NCI-H748 treated with DMSO at 0.1 percent for 48 hours (cell line): ENCODE data around the gene KCNQ1.

Source experiments
- DNase-seq: peaks from one replicate; lab custom pipeline; 2025; lab: John Stamatoyannopoulos, UW

The KCNQ1 gene

GRCh38 chr11:2443881-2444820 is 657 bp upstream of the KCNQ1 start, which contains the start of gene TRPM5:
Gene TRPM5, minus strand, starts transcription at chr11:2444514. Its CDS starts 21,478 bp downstream, at chr11:2423036.
- no peak for DNase-seq

DNA sequence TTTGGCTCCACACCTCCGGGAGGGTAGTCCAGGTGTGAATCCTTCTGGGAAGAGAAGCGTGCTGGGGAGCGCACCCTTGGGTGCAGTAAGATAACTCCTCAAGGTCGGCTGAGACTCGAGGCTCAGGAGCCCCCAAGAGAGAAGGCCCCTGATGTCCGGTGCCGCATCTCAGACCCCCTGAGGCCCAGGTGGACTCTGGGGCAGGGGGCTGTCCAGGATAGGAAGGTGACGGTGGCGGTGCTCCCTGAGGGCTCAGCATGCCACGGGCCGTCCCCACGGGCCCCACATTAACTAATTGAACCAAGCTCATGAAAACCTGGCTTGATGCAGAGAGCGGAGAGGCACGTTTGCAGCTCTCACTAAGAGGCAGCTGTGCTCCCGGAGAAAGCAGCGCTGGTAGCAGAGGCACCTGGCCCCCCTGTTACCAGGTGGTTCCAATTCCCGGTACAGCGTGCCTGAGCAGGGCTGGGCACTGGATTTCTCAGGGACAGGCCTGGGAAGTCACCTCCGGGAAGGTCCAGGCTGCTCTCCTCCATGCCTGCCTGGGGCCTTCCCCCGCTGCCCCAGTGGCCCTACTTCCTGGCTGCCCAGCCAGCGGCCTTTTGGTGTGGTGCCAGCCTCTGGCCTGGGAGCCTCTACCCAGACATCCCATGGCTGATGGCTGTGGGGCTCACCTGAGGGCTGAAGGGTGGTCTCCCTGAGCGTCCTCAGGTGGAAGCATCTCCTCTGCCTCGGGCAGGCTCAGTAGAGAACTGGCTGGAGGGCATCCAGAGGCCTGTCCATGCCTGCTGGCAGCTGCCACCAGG is 1.1 kb downstream of the KCNQ1 start:
- no peak for DNase-seq

DNA sequence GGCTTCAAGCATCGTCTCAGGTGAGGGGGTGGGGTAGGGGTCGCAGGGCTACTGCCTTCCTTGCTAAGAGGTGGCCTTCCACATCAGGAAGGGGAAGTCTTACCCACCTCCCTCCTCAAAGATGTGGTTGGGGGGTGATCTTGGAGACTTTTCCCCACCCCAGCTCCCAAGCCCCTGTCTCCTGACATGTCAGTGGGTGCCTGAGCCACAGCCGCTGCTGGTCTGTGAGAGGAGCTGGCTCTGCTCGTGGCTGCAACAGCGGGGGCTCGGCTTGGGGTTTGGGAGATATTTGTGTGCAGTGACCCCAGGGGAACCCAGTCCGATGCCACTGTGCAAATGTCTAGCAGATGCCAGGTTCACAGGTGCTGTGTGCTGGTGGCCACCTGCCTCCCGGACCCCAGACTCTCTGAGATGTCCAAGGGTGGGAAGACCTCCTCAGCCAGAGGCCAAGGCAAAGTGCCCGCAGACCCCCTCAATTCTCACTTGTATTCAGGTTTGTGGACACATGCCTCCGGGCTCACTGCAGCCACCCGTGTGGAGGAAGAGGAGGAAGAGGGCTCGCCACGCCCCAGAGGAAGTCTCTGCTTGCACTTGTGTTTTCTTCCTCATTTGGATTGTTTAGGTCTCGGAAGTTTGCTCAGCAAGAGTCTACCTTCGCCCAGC is 1.9 kb downstream of the KCNQ1 start:
- no peak for DNase-seq

- DNase-seq = no peak
These were observed 2.6 kb downstream of the KCNQ1 start for GRCh38 chr11:2447253-2447950.

- DNase-seq = no peak
These were observed 3.3 kb downstream of the KCNQ1 start for GRCh38 chr11:2447951-2448650.

- no peak for DNase-seq
These were observed 4.1 kb downstream of the KCNQ1 start for GRCh38 chr11:2448661-2449547.

DNA sequence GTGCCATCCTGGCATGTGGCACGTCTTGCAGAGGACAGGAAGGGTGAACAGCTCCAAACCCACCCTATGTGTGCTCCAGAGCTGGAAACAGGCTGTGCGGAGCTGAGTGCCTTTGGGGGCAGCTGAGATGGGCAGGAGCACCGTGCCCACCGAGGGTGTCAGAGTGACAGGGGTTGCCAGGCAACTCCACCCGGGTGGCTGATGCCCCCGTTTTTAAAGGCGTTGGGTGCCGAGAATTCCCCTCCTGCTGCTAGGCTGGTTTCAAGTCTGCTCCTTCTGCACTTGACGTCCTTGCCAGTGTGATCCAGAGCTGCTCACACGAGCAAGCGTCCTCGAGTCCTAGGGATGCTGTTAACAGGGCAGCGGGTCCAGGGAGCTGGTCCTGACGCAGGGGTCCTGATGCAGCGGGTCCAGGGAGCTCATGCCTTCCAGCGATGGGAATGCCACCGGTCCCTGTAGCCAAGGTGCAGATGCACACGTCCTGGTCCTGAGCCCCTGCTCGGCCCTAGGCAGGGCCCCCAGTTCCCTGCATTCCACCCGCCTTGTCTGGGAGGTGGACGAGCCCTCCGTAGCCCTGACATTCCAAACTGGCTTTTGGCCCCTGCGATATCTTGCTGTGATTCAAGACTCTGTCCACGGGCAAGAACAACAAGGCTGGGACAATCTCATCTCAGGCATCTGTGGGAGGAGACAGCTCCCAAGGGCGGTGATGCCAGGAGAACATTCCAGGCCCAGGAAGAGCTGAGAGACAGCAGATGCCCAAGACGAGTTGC is 4.9 kb downstream of the KCNQ1 start:
- DNase-seq = no peak

DNA sequence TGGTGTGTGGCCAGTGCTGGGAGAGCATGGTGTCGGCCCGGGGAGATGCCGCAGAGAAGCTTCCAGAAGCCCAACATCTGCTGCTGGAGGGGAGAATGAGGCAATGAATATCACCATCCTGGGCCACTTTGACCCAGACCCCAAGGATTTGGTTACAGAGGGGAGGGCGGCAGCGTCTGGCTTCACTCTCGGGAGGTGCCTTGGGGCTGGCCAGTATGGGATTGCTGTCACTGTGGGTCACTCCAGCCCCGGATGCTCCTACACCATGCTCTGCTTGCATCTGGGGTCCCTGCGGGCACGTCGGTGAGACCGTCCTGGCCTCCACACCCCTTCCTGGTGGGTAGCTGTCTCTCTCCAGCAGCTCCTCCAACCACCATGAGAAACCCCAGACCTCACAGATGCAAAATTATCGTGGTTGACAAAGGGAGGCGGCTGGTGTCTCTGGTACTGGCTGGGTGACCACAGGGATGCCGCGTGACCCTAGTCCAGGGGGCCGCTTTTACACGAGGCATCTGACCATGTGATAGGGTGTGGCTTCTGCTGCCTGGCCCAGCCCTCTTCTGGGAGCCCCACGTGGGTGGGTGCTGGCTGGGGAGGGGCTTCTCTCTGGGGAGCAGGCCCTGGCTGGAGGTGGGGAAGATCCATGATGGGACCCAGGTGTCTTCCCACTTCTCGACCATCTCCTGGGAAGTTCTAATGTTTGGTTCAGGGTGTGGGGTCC is 5.7 kb downstream of the KCNQ1 start:
- DNase-seq = no peak

- DNase-seq = no peak
These were observed 6.5 kb downstream of the KCNQ1 start for GRCh38 chr11:2451336-2451735.

DNA sequence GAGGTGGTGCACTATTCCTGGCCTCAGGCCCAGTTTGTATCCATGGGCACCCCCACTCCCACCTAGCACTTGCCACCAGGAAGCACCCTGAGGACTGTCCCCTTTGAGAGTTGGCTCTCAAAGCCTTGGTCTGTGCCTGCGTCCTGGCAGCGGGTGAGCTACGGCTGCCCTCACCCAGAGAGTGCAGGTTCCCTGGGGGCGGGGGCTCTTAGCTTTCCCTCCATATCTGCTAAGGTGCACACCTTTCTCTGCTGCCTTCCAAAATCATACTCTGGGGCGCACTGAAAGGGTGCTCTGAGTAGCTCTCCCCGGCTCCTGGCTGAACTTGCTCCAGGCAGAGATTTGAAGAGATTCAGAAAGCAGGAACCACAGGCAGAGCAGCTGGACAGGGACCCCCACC is 7.1 kb downstream of the KCNQ1 start:
- no peak for DNase-seq

DNA sequence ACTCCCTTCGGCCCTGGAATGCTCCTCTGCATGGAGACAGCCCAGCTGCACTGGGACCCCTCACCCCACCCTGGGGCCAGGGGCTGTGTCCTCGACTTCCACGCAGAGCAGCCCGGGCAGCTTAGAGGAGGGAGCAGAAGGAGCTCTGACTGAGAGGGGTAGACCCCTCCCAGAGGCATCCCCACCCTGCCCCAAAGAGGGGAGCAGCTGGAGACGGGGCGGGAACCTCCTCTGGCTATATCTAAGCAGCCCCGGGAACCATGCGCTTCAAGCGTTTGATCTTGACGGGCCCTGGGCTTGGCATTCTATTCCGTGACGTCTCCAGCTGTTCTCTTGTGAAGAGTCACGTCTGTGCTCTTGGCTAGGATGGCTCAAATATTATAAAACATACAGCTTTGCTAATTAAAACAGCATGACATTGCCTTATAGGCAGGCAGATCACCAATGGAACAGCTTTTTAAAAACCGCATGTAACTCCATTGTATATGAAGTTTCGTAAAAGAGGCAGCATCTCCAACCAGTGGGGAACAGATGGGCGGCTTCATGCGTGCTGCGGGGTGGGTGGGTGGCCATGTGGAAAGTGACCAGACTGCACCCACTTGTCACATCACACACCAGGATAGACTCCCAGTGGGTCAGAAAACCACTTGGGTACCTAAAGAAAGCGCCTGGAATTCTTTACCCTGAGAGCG is 7.7 kb downstream of the KCNQ1 start:
- DNase-seq = no peak

DNA sequence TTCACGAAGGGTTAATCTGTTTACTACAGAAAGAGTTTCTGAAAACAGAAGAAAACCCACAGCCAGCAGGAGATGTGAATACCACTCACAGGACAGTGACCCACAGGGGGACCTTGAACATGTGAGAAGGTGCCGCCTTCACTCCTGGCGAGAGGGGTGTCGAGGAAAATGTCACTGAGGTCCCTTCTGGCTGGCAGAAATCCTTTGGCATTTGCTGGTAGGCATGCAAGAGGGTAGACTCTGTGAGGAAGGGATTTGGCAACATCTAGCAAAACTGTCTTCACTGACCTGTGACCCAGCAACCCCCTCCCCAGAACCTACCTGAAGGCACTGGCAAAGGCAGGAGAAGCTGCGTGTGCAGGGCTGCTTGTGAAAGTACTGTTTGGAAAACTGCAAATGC is 8.6 kb downstream of the KCNQ1 start:
- DNase-seq = no peak

DNA sequence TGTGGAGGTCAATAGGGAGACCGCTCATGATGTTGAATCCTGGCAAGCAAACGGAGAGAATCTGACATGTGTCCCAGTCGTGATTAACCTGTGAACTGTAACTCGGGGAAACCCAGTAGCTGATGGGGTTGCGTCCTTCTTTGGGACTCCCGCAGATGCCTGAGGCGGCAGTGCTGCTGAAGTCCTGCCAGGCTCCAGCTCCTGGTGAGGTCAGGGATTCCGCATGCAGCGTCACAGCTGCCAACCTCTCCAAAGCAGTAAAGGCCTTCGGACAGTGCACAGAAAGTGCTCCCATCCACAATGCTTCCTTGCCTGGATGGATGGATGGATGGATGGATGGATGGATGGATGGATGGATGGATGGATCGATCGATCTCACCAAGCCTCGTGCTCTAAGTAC is 13.5 kb downstream of the KCNQ1 start:
- no peak for DNase-seq

DNA sequence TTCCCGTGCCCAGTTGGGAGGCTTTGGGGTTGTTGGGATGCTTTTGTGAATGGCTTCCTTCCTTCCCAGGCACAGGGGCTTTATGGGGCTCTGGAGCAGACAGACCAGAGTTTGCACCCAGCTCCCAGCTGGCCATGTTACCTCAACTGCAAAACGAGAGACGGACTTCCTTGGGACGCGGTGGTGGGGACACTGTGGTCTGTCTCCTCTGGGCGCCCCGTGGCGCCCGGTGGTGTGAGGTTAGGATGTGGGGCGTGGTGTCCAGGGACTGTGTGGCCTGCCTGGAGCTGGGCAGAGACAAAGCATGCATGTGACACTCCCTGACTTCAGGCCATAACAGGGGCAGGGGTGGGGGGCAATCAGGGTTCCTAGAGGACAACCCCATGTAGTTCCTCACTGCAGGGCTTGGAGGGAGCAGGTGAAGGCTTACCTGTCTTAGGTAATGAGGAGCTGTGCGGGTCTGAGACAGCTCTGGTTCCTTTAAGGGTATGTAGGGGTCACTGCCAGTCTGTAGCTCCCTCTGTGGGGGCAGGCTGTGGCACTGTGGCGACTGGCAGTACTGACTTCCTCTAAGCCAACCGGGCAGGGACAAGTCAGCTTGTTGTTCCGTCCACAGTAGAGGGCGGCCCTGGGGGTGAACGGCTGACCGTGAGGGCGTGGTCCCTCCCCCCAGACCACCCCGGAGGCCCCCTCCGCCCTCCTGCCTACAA is 14.4 kb downstream of the KCNQ1 start:
- DNase-seq = no peak

- DNase-seq = no peak
These were observed 15.2 kb downstream of the KCNQ1 start for GRCh38 chr11:2459796-2460531.

- DNase-seq = no peak
These were observed 15.9 kb downstream of the KCNQ1 start for GRCh38 chr11:2460540-2461252.
